Cerebellar nuclear complex (tissue), 1 donor: ENCODE data around the gene FRMPD2.
"Not testable (repeated sequence)": the region's sequence is repeated elsewhere in the genome, so short reads cannot be mapped to it uniquely, and the experiment has no call there.

Source experiments
- DNase-seq, 2 experiments: peaks; one replicate each; lab custom pipeline; 2025; lab: John Stamatoyannopoulos, UW

Gene FRMPD2

GRCh38 chr10:48128954-48129353 is 145.5 kb downstream of the FRMPD2 start:
- not testable (repeated sequence) for DNase-seq

- DNase-seq, result not testable (repeated sequence)
Observed at GRCh38 chr10:48126251-48126650, 148.2 kb downstream of the FRMPD2 start.

- DNase-seq, result not testable (repeated sequence)
Observed at GRCh38 chr10:48125631-48126030, 148.9 kb downstream of the FRMPD2 start.

GRCh38 chr10:48122618-48123017 is 151.9 kb downstream of the FRMPD2 start:
- DNase-seq, result not testable (repeated sequence)

GRCh38 chr10:48110277-48110676 is 164.2 kb downstream of the FRMPD2 start:
- not testable (repeated sequence) for DNase-seq
